ENCODE results near the gene DAG1.

DNA sequence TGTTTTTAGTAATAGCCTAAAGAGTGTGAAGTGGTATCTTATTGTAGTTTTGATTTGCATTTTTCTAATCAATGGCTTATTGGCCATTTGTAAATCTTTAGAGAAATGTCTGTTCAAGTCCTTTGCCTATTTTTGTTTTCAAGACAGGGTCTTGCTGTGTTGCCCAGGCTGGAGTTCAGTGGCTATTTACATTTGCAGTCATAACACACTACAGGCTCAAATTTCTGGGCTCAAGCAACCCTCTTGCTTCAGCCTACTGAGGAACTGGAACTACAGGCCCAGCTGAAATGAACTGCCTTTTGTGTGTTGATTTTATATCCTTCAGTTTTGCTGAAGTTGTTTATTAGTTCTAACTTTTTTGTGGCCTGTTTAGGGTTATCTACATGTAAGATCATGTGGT, 112.1 kb downstream of the DAG1 start:
- no peak for TF ChIP-seq CTCF (IDR thresholded peaks at IDR 0.05; ENCODE audit: poor library complexity)
- no peak for TF ChIP-seq EZH2 (IDR thresholded peaks at IDR 0.05; ENCODE audit: borderline replicate concordance)
- TF ChIP-seq EZH2phosphoT487 (IDR thresholded peaks at IDR 0.05; ENCODE audit: low read depth, severe bottlenecking, unreplicated experiment): no peak

Measured in hepatocyte (in vitro differentiated cells).